Measurements from ENCODE around the gene LMNTD2. TPM values are rescaled to one million over a fixed set of nuclear protein-coding genes. Genes with fewer than 3 reads are reported as not detected.

LMNTD2 gene
- total and polyA plus RNA-seq, 2 of the 13 experiments (the other 11 are each of a cell fraction or from before 2014, with no cell fraction given), result 1.1 to 3.1 TPM

- TF ChIP-seq ZNF142 (CRISPR knock-in tag; IDR thresholded peaks at IDR 0.05) (peak; percentile 61; the same call in 1 of the 2 replicates), ZNF639 (CRISPR knock-in tag; conservative IDR thresholded peaks at IDR 0.05) (peak; percentile 91), MYC (CRISPR knock-in tag; IDR thresholded peaks at IDR 0.05; ENCODE audit: borderline replicate concordance) (peak; percentile 76; the same call in 1 of the 2 replicates), SIX4 (CRISPR knock-in tag; IDR thresholded peaks at IDR 0.05) (0 out of 2 replicates have a peak, but pooled peaks have one; percentile 31), KAT2B (IDR thresholded peaks at IDR 0.05; ENCODE audit: borderline replicate concordance, low read depth, low read length) (no peak), NR0B2 (CRISPR knock-in tag; IDR thresholded peaks at IDR 0.05) (0 out of 2 replicates have a peak, but pooled peaks have one; percentile 24), ZKSCAN8 (CRISPR knock-in tag; IDR thresholded peaks at IDR 0.05; ENCODE audit: borderline replicate concordance) (peak; percentile 52; the same call in 1 of the 2 replicates), ATF7-NPFF (CRISPR knock-in tag; IDR thresholded peaks at IDR 0.05; ENCODE audit: low read depth) (peak; percentile 40; the same call in 1 of the 2 replicates), RARA (CRISPR knock-in tag; IDR thresholded peaks at IDR 0.05) (0 out of 2 replicates have a peak, but pooled peaks have one; percentile 44), ZNF737 (CRISPR knock-in tag; IDR thresholded peaks at IDR 0.05; ENCODE audit: borderline replicate concordance) (no peak), MEF2D (CRISPR knock-in tag; IDR thresholded peaks at IDR 0.05) (0 out of 2 replicates have a peak, but pooled peaks have one; percentile 38), ZNF503 (CRISPR knock-in tag; IDR thresholded peaks at IDR 0.05) (no peak), PATZ1 (CRISPR knock-in tag; IDR thresholded peaks at IDR 0.05) (peak; percentile 98)
These were observed 838 bp upstream of the LMNTD2 start (continued) for GRCh38 chr11:561148-562003.

All from HepG2 (cell line).